Transverse colon (tissue), 4 donors: ENCODE measurements around the gene PRKCH. TPM values are rescaled to one million over a fixed set of nuclear protein-coding genes. Genes with fewer than 3 reads are reported as not detected.
A peak's percentile ranks its signal among the peaks of the same experiment; 100 is the strongest.

Source experiments
- DNase-seq: peaks from one replicate; pipeline ENCODE4 v3.0.0-alpha.2; 2019
- H3K27ac ChIP-seq, 4 donors: fragments of 200-600 bp; sonication (generic); 2 replicates each; pipeline ENCODE4 v1.5.1; 2016 to 2018; ENCODE audit warnings: inconsistent platforms in 4 of 4
- H3K27me3 ChIP-seq: fragments of 200-600 bp; sonication (generic); 2 replicates; pipeline ENCODE4 v1.5.1; 2017; ENCODE audit warnings: inconsistent platforms
- H3K36me3 ChIP-seq, 4 donors: fragments of 200-600 bp; sonication (generic); 2 replicates each; pipeline ENCODE4 v1.5.1; 2017 to 2019; ENCODE audit warnings: inconsistent platforms in 4 of 4
- H3K4me1 ChIP-seq, 4 donors: fragments of 200-600 bp; sonication (generic); 2 replicates each; pipeline ENCODE4 v1.5.1; 2017 to 2020; ENCODE audit warnings: inconsistent platforms in 4 of 4
- H3K4me3 ChIP-seq, 4 donors: fragments of 200-600 bp; sonication (generic); 1 replicate in 1 of 4; 2 replicates in 3 of 4; pipeline versions ENCODE4 v1.5.1 to v1.6.1; 2017 to 2019; ENCODE audit warnings: inconsistent platforms in 4 of 4
- H3K9me3 ChIP-seq, 2 donors: fragments of 200-600 bp; sonication (generic); 2 replicates each; pipeline ENCODE4 v1.5.1; 2017 to 2019; ENCODE audit warnings: inconsistent platforms in 2 of 2
- EP300 ChIP-seq: sonication (generic); formaldehyde crosslinking; IDR thresholded peaks from one replicate; pipeline ENCODE4 v1.6.1; 2017; ENCODE audit warnings: antibody characterized with exemption, low read depth
- POLR2A ChIP-seq: fragments of 450-650 bp; IDR thresholded peaks from one replicate; pipeline ENCODE4 v1.6.1; 2016; ENCODE audit warnings: antibody characterized with exemption, mild to moderate bottlenecking, moderate library complexity
- POLR2AphosphoS5 ChIP-seq, 3 donors: sonication (generic); formaldehyde crosslinking; IDR thresholded peaks; one replicate each; pipeline ENCODE4 v1.6.1; 2016; ENCODE audit warnings: antibody characterized with exemption in 3 of 3
- WGBS, 2 donors: methylation state at CpG; one replicate each; pipeline ENCODE4 v1.1.5; 2018; ENCODE audit warnings: low coverage in 1 of 2; 5-methylcytosine and 5-hydroxymethylcytosine counted together
- in situ Hi-C, 4 donors: fragments of 200-750 bp; cut with MboI; loops; one replicate each; pipeline versions ENCODE4 v1.15.0 to v1.15.1; 2017; ENCODE audit warnings: low sequenced_read_pairs in 3 of 4, low pct_ligation_motif_present in 1 of 4, low pct_unique_long_range_greater_than_20kb in 1 of 4
- intact Hi-C: fragments of 100-400 bp; cut with DNase I; formaldehyde crosslinking; loops from one replicate; pipeline ENCODE4 v1.15.1; 2023; ENCODE audit warnings: low total_unique reads
- total RNA-seq, 4 donors: library from RNA; depleted of rRNA; stranded (reverse); fragments of >200 nt; gene quantifications; one replicate each; pipeline ENCODE4 v1.1.0, GENCODE V29; 2016
- TF ChIP-seq, protein P1 (sequence below), 5 experiments: fragments of 200-600 bp in 3 of 5; fragments of 450-650 bp in 2 of 5; sonication (generic) in 3 of 5; IDR thresholded peaks; 1 replicate in 2 of 5; 2 replicates in 3 of 5; pipeline ENCODE4 v1.5.1; 2016 to 2017; ENCODE audit warnings: antibody characterized with exemption in 5 of 5, inconsistent platforms in 3 of 5, mild to moderate bottlenecking in 2 of 5, moderate library complexity in 1 of 5

Gene PRKCH
- total RNA-seq, 4 donors from 2014 or later, result 12.4 to 38.9 (median 27.0) TPM

GRCh38 chr14:61523751-61524150 is 202.4 kb downstream of the PRKCH start:
- no peaks in the 10 kb centered on the region for H3K27me3 ChIP-seq
- H3K4me3 ChIP-seq, result no peak overlapping the region
- H3K9me3 ChIP-seq, result no peaks in the 10 kb centered on the region
- in situ Hi-C loops (no loop called here), intact Hi-C loops (loop anchor here (10.0 kb wide), 1 partner anchor 1311 kb away; no protein-coding TSS in a partner anchor)
- DNase-seq, result no peak
- H3K36me3 ChIP-seq, result no peaks in the 10 kb centered on the region
- 72 to 75% methylated on average over 5 of the region's 5 CpGs for WGBS, 2 donors
- TF ChIP-seq POLR2AphosphoS5 (IDR thresholded peaks at IDR 0.05), result no peak
- TF ChIP-seq, protein P1, sequence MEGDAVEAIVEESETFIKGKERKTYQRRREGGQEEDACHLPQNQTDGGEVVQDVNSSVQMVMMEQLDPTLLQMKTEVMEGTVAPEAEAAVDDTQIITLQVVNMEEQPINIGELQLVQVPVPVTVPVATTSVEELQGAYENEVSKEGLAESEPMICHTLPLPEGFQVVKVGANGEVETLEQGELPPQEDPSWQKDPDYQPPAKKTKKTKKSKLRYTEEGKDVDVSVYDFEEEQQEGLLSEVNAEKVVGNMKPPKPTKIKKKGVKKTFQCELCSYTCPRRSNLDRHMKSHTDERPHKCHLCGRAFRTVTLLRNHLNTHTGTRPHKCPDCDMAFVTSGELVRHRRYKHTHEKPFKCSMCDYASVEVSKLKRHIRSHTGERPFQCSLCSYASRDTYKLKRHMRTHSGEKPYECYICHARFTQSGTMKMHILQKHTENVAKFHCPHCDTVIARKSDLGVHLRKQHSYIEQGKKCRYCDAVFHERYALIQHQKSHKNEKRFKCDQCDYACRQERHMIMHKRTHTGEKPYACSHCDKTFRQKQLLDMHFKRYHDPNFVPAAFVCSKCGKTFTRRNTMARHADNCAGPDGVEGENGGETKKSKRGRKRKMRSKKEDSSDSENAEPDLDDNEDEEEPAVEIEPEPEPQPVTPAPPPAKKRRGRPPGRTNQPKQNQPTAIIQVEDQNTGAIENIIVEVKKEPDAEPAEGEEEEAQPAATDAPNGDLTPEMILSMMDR (IDR thresholded peaks at IDR 0.05), result no peak
- no peak for TF ChIP-seq POLR2A
- peak overlapping the region in 3 of 4 donors; percentile 34 to 75 (median 54) for H3K27ac ChIP-seq
- H3K4me1 ChIP-seq, result peaks cover 6 to 53% (median 39%) of the 10 kb centered on the region in 4 donors

DNA sequence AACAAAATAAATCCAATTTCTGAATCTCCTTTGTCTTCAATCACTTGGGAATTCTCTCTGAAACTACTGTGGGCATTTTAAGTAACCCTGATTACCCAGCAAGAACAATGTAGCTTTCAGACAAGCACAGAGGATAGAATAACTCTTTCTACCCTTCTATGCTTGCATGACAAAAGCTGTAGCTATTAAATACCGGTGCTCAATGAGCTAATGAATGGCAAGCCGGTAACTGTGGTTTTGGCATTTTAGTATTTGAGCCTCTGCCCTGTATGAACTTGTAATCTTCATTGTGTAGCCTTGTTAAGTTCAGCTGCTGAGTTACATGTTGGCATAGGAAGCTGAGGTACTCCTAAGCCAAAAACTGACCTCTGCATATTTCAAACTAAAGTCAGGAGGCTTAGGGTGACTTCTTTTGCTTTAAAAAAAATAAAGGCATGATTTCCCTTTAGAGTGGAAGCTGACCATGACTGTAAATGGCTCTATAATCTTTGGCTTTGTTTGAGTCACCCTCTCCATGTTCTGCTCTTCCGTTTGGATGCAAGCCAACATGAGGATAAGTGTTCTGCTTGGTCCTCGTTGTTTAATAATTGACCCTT is 202.9 kb downstream of the PRKCH start:
- Histone ChIP-seq H3K27ac (peak overlapping the region; percentile 14 to 75 (median 44)), H3K4me3 (no peak overlapping the region), H3K36me3 (no peaks in the 10 kb centered on the region), H3K4me1 (peaks cover 6 to 53% (median 39%) of the 10 kb centered on the region in 4 donors), H3K9me3 (no peaks in the 10 kb centered on the region), H3K27me3 (no peaks in the 10 kb centered on the region)
- WGBS, 2 donors, result 39 to 44% methylated on average over 2 to 4 of the region's 4 CpGs
- TF ChIP-seq EP300 (no peak), POLR2AphosphoS5 (IDR thresholded peaks at IDR 0.05) (peak in 1 of 3 donors; percentile 20)
- TF ChIP-seq, protein P1 (IDR thresholded peaks at IDR 0.05), result no peak
- DNase-seq, result no peak
- intact Hi-C loops, result loop anchor here (10.0 kb wide), 1 partner anchor 1310 kb away; no protein-coding TSS in a partner anchor
- in situ Hi-C loops, result no loop called here

DNA sequence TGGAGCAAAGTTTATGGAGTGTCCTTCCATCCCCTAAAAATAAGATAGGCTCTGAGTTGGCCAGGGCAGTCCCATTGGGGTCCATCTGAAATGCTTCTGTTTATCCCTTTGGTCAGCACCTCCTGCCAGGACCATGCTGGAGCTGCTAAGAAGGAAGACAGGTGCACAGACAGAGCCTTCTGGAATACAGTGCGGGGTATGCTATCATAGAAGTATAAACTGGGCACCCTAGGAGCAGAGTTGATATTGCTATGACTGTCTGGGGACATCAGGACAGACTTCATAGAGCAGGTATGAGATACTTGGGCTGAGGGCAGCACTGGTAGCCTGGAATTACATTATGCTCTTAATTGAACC is 203.5 kb downstream of the PRKCH start:
- intact Hi-C loops (loop anchor here (10.0 kb wide), 1 partner anchor 1310 kb away; no protein-coding TSS in a partner anchor), in situ Hi-C loops (no loop called here)
- WGBS, 2 donors, result 88% methylated on average over 1 of the region's 1 CpG; no CpG with 5 or more reads in 1 of the 2 donors
- TF ChIP-seq EP300, result no peak
- TF ChIP-seq POLR2AphosphoS5 (IDR thresholded peaks at IDR 0.05), result no peak
- no peak for TF ChIP-seq POLR2A
- TF ChIP-seq, protein P1 (IDR thresholded peaks at IDR 0.05), result no peak
- H3K4me1 ChIP-seq, result peaks cover 6 to 53% (median 39%) of the 10 kb centered on the region in 4 donors
- H3K36me3 ChIP-seq, result no peaks in the 10 kb centered on the region
- H3K27me3 ChIP-seq, result no peaks in the 10 kb centered on the region
- no peak for DNase-seq
- no peak overlapping the region for H3K4me3 ChIP-seq
- H3K9me3 ChIP-seq, result no peaks in the 10 kb centered on the region
- peak overlapping the region in 3 of 4 donors; percentile 14 to 75 (median 54) for H3K27ac ChIP-seq

DNA sequence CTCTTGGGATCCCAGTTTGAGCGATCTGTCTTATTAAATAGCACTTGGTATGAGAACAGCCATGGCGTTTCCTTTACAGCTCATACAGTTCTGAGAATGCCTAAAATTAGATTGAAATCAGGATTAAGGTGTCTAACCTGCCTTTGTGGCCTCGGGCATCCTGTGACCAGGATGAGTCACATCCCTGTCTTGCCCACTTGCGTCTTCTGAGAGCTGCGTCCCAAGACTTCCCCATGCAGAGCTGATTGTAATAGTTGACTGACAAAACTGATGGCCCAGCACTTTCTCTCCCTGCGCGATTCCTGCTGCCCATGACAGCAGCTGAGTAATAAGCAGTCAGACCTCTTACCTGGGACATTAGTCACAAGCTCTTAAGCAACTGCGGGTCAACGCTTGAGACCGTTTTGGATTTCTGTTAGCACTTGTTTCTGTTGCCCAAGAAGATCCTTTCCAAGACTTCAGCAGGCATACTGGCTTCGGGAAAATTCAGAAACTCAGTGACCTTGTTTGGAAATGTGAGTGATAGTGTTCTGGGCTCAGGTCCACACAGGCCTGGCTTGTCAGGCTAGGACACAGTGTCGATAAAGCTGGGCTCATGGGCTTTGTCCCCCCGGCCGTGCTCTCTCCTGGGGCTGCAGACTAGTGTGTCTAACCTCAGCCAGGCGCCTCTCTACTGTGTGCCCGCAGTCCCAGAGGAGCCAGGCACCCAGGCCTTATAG is 204.1 kb downstream of the PRKCH start:
- 71% methylated on average over 16 of the region's 16 CpGs; no CpG with 5 or more reads in 1 of the 2 donors for WGBS, 2 donors
- no peaks in the 10 kb centered on the region for H3K9me3 ChIP-seq
- DNase-seq, result peak; percentile 38
- intact Hi-C loops (loop anchor here (10.0 kb wide), 1 partner anchor 1309 kb away; no protein-coding TSS in a partner anchor), in situ Hi-C loops (no loop called here)
- H3K27me3 ChIP-seq, result no peaks in the 10 kb centered on the region
- TF ChIP-seq POLR2A, result no peak
- no peak overlapping the region for H3K4me3 ChIP-seq
- peaks cover 6 to 55% (median 41%) of the 10 kb centered on the region in 4 donors for H3K4me1 ChIP-seq
- no peaks in the 10 kb centered on the region for H3K36me3 ChIP-seq
- H3K27ac ChIP-seq, result peak overlapping the region; percentile 14 to 75 (median 40)
